KG1 (cell line): ENCODE results near the gene MAST4.

Experiments
- DNase-seq: peaks from one replicate; lab custom pipeline; 2025; lab: John Stamatoyannopoulos, UW

The MAST4 gene

DNA sequence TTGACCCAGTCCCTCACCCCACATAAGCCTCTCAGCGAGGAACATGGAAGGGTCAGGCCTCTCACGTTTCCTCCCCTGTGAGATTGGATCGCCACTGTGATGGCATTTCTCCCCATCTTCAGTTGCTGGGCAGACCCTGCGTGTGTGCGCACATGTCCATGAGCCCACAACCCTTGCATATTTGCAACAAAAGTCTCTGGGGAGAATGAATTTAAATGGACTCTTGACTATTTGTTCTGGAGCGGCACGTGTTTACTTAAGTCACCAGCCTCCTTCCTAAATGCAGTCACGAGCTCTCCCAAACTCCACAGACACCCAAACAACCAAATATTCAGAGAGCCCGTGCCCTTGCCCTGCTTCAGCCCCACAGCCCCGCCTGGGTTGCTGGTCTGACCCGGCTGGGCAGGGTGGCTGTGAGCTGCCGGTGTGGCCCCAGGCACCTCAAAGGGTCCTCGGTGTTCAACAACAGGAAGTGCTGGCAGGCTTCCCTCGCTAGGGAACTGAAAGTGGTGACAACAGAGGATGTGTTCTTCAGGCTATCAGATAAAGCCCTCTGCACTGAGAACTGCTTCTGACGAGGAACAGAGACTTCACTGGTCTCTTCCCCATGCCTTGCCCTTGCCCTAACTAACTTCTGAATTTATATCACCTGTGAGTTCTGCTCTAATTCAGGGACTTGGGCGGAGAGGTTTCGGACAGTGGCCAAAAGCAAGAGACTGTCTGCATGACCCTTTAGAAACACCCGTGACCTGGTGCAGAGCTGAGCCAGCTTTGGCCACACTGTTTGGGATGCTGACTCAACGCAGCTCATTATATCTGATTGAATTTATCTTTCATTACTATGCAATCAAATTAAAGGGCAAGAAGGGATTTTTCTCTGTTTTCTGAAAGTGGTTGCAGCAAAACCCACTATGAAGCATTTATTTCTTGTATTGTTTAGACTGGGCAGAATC is 619.6 kb downstream of the MAST4 start:
- DNase-seq = peak; percentile 77

DNA sequence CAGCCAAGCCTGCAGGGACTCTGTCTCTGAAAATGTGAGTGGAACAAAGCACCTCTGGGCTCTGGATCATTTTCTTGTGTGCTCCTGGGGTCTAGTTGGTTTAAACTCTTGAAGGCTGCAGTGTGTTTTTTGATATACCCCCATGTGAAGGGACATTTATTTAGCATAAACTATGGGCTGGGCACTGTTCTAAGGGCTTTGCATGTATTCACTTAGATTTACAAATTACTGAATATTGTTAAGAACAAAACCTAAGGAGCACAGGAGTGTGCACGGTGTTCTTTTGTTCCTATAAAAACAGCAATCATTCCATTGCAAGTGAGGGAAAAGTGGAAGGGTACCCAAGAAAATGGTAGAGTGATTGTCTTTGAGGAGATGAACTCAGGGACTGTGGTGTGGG is 620.4 kb downstream of the MAST4 start:
- no peak for DNase-seq
